ENCODE data around the gene GNB5. TPM values are rescaled to one million over a fixed set of nuclear protein-coding genes. Genes with fewer than 3 reads are reported as not detected.

GNB5 gene
- polyA plus RNA-seq, 4 donors: 14.9 to 23.4 (median 16.8) TPM

- DNase-seq (ENCODE audit: low read depth in 4 of 4, low spot score in 2 of 4): no peak
Measured at GRCh38 chr15:52208306-52208946, 17.2 kb upstream of the GNB5 start.

DNA sequence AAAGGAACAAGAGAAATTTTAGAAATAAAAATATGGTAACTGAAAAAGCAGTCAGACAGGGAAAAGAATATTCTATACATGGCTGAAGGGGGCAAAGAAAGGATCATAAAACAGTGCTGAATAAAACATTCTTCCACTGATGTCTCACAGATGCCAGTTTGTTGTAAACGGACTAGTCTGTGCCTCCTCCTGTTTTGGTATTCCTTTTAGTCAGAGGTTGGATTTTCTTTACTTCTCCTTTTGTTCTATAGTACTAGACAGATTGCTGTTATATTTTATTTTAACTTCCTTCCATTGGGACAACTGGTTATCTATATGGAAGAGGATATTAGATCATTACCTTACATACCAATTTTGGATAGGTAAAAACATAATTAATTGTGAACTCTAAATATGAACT lies 16.0 kb upstream of the GNB5 start:
- DNase-seq (ENCODE audit: low read depth in 4 of 4, low spot score in 2 of 4): no peak

DNA sequence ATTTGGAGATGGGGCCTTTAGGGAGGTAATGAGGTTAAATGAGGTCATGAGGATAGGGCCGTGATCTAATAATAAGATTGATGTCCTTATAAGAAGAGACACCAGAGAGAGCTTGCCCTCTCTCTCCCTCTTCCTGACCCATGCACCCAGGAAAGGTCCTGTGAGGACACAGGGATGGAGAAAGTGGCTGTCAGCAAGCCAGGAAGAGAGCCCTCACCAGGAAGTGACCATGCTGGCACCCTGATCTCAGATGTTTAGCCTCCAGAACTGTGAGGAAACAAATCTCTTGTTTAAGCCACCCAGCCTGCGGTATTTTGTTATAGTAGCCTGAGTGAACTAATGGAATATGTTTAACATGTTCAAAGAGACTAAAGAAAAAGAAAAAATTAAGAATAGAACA lies 15.3 kb upstream of the GNB5 start:
- no peak for DNase-seq (ENCODE audit: low read depth in 4 of 4, low spot score in 2 of 4)

DNA sequence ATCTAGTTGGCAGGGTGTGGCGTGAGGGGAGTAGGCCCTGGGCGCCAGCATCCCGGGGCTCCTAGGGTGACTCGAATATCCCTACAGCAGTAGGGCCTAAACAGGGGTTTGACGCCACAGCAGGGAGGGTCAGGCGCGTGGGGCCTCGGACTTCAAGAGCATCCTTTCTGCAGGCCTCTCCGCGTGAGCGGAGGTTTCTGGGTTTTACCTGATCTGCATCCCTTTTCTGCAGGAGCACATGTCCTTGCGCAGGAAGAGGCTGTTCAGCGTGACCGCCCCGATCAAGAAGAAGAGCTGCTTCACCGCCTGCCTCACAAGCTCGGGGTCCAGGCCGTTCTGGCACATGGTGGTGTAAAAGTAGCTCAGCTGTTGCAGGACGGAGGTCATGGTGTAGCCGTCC lies 13.5 kb upstream of the GNB5 start:
- no peak for DNase-seq (ENCODE audit: low read depth in 4 of 4, low spot score in 2 of 4)

DNA sequence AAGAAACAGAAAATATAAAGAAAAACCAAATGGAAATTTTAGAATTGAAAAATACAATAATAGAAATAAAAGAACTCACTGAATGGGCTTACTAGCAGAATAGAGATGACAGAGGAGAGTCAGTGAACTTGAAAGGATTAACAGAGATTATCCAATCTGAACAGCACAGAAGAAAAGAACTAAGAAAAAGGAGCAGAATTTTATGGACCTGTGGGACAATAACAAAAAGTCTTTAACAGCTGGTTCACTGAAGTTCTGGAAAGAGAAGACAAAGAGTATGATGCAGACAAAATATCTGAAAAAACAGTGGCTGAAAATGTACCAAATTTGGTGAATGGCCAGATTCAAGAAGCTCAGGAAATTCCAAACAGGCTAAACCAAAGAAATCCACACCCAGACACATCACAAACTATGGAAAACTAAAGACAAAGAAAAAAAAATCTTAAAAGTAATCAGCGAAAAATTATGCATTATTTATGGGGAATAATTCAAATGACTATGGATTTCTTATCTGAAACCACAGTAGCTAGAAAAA lies 9.7 kb upstream of the GNB5 start:
- DNase-seq (ENCODE audit: low read depth in 4 of 4, low spot score in 2 of 4): no peak

- no peak for DNase-seq (ENCODE audit: low read depth in 4 of 4, low spot score in 2 of 4)
Measured at GRCh38 chr15:52199271-52199670, 8.1 kb upstream of the GNB5 start.

GRCh38 chr15:52196891-52197290 lies 5.7 kb upstream of the GNB5 start:
- DNase-seq (ENCODE audit: low read depth in 4 of 4, low spot score in 2 of 4): no peak

DNA sequence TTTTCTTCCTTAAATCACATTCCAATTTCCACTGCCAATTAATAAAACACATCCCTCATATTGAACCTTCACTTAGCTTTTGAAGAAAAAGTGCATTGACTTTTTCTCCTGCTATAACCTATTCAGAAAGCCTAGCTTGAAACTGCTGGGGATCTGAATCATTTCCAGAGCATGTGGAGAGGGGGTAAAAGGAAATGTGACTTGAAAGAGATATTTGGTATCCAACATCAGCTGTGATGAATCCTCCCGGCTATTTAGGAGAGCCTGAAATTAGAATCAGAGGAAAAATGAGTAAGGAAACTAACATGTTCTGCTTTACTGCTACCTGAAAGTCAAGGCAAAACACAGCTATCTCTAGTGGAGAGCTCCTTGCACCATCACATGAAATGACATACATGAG lies 2.6 kb upstream of the GNB5 start:
- no peak for DNase-seq (ENCODE audit: low read depth in 4 of 4, low spot score in 2 of 4)

GRCh38 chr15:52193321-52193720 lies 2.1 kb upstream of the GNB5 start:
- no peak for DNase-seq (ENCODE audit: low read depth in 4 of 4, low spot score in 2 of 4)

DNA sequence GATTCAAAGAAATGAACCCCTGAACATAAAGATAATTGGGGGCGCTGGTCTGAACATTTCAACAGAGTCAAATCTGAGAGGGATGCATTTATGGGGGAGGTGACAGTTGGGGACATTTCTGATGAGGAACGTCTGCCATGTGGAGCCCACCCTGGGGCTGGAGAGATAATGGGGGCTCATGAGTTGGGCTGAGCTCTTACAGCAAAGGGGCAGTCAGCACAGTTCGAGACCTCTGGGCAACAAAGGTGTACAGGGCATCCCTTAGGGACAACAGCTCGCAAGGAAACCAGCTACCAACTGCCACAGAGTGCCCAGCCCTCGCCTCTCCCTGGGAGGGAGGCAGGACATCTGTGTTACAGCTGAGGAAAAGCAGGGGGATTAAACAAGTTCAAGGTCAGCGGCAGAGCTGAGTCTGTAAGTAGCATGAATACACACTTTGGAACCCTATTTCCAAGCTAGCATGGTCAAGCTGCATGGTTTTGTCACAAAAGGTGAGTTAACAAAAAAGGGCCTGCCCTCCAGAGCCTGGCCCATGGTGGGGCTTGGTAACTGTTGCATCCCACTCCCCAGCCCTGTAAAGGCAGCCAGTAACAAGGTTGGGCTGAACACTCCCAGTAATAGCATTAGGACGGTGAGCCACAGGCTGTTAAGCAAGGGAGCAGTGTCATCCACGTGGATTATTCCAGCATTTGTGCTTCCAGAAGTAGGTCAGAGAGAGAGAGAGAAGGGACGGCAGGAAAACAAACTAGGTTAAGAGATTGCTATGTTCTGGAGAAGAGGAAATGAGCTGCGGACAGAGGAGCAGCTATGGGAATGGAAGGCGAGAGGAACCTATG lies 4.3 kb downstream of the GNB5 start:
- DNase-seq (ENCODE audit: low read depth in 4 of 4, low spot score in 2 of 4): no peak

DNA sequence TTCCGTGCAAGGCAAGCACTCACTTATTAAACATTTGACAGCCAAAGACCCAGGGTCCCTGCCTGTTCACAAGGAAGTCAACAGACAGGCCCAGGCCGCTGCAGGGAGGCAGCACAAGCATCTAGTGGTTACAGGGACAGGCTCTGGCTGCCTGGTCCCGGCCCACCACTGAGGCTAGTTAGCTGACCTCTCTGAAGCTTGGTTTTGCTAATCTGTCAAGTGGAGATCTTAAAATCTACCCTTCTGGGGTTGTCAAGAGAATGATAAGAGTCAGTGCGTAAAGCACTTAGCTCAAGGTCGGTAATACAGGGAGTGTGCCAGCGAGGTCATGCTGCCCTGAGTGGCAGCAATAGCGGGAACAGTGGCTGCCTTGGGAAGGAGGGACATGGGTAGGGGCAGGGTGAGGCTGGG lies 6.0 kb downstream of the GNB5 start:
- DNase-seq (ENCODE audit: low read depth in 4 of 4, low spot score in 2 of 4): no peak

DNA sequence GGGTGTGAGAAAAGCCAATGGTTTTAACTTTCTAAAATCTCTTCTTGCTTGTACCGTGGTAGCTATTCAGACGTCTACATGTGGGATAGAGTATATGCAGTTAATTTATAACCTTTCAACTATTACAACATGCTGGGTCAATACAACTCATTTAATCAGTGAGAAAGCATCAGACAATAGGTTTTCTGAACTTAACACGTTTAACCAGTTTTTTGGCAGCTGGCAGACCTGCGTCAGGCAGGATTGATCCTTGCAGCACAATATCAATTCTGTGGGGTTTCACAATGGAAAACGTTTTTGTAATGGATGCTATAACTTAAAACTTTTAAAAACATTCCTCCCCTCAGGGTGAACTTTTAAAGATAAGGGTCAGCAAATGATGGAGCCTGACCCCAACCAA lies 6.5 kb downstream of the GNB5 start:
- no peak for DNase-seq (ENCODE audit: low read depth in 4 of 4, low spot score in 2 of 4)

DNA sequence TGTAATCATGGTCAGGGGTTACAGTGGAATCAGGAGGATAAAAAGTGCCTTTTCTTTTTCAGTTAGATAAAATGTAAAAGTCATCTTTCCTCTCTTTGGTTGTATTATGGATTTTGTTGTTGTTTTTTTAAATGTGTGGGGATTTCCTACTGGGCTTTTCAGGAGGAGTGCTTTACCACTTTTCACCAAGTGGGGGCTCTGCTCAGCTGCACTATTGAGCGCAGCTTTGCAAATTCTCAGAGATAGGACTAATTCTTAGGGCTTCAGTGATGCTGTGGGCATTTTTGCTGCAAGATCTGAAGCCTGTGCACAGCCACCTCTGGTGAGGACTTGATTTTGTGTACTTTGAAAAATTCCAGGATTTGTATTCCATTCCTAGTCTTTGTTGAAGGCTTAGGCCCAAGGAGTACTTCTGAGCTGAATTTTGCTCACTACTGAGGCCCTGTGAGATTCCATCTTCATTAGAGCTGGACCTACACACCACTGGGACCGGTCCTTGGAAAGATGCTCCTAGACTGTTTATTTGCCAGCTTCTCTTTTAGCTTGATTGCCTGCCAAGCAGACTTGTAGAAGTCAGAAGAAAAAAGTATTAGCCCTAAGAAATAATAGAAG lies 7.5 kb downstream of the GNB5 start:
- no peak for DNase-seq (ENCODE audit: low read depth in 4 of 4, low spot score in 2 of 4)

GRCh38 chr15:52181938-52182780 lies 9.0 kb downstream of the GNB5 start:
- DNase-seq (ENCODE audit: low read depth in 4 of 4, low spot score in 2 of 4): no peak

DNA sequence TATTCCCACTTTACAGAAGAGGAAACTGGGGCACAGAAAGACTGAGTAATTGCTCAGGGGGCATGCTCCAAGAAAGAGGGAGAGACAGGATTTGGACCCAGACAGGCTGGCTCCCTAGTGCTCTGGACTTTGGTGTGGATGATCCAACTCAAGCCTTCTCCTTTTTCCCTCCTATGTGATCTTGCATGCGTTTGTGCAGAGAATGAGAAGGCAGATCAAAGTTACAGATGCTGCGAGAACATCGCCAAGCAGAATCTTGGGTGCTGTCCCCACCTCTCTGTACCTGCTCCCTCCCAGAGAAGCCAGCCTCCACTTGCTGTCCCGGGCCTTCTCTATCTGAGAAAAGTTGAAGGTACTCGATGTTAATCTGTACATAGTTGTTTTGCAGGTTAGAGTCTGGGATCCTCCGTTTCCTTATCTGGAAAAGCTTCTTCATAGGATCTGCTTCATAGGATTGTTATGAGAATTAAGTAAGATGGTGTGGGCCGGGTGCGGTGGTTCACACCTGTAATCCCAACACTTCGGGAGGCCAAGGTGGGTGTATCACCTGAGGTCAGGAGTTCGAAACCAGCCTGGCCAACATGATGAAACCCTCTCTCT lies 10.2 kb downstream of the GNB5 start:
- DNase-seq (ENCODE audit: low read depth in 4 of 4, low spot score in 2 of 4): no peak

DNA sequence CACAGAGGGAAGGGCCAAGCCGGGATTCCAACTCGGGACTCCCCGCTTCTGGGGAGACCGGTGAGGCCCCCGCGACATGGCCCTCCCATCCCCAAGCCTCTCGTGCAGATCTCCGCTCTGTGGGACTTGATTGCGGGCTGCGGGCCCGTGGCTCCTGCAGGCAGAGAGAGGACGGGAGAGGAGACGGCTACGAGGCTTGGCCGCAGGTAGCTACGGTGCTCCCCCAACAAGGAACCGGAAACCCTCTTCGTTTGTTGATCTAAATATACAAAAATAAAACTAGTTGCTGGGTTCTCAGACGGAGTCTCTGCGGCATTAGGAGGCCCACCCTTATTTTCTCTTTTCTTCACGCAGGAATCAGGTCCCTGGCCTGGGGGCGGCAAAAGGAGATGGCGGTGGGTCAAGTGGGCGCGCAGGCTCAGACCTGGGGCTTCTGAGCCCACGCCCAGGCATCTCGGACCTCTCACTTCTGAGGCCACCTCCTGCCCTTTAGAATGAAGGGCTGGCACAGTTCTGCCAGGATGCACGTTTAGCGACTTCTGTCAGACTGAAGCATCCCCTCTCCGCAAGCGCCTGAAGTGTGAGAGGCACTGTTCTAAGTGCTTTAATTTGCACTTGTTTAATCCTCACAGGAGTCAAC lies 10.9 kb downstream of the GNB5 start:
- peak in 2 of 4 donors; percentile 5 to 13 for DNase-seq (ENCODE audit: low read depth in 4 of 4, low spot score in 2 of 4)

DNA sequence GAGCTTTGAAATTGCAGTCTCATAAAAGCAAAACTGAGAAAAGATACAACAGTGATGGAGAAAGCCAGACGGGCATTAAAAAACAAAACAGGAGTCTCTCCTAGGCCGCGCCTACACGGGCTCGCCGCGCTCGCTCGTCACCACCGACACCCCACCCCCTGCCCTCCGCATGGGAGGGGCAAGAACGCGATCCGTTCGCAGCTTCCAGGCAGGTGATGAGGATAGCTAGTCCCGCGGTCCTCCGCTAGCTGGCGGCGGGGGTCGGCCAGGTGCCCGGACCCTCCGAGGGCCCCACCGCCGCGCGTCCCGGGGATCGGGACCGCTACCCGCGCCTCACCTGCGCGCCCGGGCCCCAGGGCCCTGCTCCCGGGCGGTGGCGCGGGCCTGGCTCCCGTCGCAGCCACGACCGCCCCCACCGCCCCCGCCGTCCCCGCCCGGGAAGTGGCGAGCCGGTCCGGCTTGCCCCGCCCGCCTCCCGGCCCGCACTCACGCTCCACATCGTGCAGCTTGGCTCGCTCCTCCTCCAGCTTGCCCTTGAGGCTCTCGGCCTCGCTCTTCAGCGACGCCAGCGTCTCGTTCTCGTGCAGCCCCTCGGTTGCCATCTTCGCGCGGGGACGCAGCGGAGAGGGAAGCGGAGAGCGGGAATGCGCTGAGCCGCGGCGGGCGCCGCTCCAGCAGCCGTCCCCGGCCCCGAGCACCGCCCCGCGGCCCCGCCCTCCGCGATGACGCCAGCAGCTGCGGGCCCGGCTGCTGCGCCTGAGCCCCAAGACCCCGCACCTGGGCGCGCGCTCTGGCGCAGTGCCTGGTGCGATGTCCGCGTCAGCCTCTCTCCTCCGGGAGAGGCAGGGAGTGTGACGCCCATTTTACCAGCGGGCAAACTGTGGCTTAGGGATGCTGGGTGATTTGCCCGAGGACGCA lies 11.7 kb downstream of the GNB5 start:
- DNase-seq (ENCODE audit: low read depth in 4 of 4, low spot score in 2 of 4): peak; percentile 45 to 67 (median 66)

- peak in 1 of 4 donors; percentile 20 for DNase-seq (ENCODE audit: low read depth in 4 of 4, low spot score in 2 of 4)
Measured at GRCh38 chr15:52178765-52179164, 12.4 kb downstream of the GNB5 start.

DNA sequence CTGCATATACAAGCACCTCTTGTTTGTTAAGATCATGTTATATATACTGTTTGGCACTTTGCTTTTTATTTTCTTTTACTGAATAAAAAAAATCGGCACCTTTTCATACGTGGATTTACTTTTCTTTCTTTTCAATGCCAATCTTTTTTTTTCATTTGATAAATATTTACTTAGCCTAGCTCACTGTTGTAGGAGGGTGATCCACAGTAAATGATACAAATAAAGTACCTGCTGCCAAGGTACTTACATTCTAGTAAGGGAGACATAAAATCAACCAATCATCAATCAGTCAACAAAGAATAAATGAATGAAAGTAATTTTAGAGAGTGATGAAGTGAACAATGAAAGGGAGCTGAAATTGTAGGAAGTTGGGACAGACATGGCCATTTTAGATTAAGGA lies 18.3 kb downstream of the GNB5 start:
- no peak for DNase-seq (ENCODE audit: low read depth in 4 of 4, low spot score in 2 of 4)

All from left renal cortex interstitium (tissue), 4 donors.